Kidney epithelial cell (primary cell): ENCODE results near the gene UBE2Z. TPM values are rescaled to one million over a fixed set of nuclear protein-coding genes. Genes with fewer than 3 reads are reported as not detected.
"Not testable (repeated sequence)": the region's sequence is repeated elsewhere in the genome, so short reads cannot be mapped to it uniquely, and the experiment has no call there.

ENCODE experiments used
- DNase-seq: peaks from one replicate; pipeline ENCODE4 v3.0.0-alpha.2; 2010; ENCODE audit warnings: low read depth
- H3K27me3 ChIP-seq: 2 replicates; pipeline ENCODE4 v1.6.0; 2011; ENCODE audit warnings: low read length; ENCODE audit not compliant: control insufficient read depth, insufficient read depth
- H3K36me3 ChIP-seq: 2 replicates; pipeline ENCODE4 v1.5.1; 2011; ENCODE audit warnings: low read length; ENCODE audit not compliant: control insufficient read depth, insufficient read depth
- H3K4me3 ChIP-seq: 2 replicates; pipeline ENCODE4 v1.5.1; 2011; ENCODE audit warnings: low read depth, mild to moderate bottlenecking, control low read depth, low read length
- total RNA-seq: library from RNA; depleted of rRNA; stranded (reverse); fragments of >200 nt; gene quantifications from 2 replicates; pipeline ENCODE4 v1.2.3, GENCODE V29; 2015
- TF ChIP-seq, protein P1 (sequence below): IDR thresholded peaks from 2 replicates; pipeline ENCODE4 v1.5.1; 2011; ENCODE audit warnings: mild to moderate bottlenecking, moderate library complexity, low read length, control low read depth, inconsistent platforms; ENCODE audit not compliant: insufficient read depth, poor library complexity, severe bottlenecking

Gene UBE2Z
- total RNA-seq, 1 donor from 2014 or later = 118 TPM

- Histone ChIP-seq H3K36me3 (no peaks in the 10 kb centered on the region), H3K4me3 (no peak overlapping the region)
Observed at GRCh38 chr17:48871035-48871550, 37.1 kb upstream of the UBE2Z start.

DNA sequence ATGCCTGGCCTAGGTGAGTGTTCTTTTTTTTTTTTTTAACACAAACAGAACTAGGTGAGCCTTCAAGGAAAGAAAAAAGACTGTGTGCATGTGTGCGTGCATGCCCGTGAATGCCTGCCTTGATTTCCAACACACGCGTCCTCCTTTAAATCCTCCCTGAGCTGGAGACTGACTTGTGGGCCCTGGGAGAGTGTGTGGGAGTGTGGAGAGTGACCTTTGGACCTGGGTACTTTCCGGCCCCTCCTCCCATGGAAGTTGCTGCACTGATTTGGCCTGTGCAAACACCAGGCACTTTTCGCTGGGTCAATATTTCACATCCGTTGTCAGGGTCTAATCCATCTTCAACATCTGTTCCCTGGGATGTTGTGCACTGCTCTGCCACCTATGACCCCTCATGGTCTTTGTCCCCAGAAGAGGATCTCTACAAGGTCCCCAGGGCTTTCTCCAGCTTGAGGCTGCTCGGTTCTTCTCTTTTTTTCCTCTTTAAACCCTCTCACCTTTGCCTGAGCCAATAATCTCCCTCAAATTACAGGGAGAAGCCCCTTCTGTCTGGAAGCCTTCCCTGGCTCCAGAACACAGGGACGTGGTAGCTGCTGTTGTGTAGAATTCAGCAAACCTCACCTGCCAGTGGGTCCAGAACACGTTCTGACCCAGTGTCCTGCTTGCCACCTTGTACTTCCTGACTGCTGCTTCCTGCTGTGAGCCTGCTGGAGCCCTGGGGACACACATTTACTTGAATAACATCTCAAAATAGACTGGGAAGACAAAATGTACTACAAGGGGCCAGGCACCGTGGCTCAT lies 36.5 kb upstream of the UBE2Z start:
- no peak for DNase-seq
- peaks cover 3% of the 10 kb centered on the region for H3K27me3 ChIP-seq
- H3K4me3 ChIP-seq = no peak overlapping the region
- H3K36me3 ChIP-seq = no peaks in the 10 kb centered on the region
- TF ChIP-seq, protein P1, sequence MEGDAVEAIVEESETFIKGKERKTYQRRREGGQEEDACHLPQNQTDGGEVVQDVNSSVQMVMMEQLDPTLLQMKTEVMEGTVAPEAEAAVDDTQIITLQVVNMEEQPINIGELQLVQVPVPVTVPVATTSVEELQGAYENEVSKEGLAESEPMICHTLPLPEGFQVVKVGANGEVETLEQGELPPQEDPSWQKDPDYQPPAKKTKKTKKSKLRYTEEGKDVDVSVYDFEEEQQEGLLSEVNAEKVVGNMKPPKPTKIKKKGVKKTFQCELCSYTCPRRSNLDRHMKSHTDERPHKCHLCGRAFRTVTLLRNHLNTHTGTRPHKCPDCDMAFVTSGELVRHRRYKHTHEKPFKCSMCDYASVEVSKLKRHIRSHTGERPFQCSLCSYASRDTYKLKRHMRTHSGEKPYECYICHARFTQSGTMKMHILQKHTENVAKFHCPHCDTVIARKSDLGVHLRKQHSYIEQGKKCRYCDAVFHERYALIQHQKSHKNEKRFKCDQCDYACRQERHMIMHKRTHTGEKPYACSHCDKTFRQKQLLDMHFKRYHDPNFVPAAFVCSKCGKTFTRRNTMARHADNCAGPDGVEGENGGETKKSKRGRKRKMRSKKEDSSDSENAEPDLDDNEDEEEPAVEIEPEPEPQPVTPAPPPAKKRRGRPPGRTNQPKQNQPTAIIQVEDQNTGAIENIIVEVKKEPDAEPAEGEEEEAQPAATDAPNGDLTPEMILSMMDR = no peak

More at GRCh38 chr17:48871035-48871550, 37.1 kb upstream of the UBE2Z start:
- peaks cover 3% of the 10 kb centered on the region for H3K27me3 ChIP-seq
- no peak for DNase-seq
- TF ChIP-seq, protein P1 = no peak

DNA sequence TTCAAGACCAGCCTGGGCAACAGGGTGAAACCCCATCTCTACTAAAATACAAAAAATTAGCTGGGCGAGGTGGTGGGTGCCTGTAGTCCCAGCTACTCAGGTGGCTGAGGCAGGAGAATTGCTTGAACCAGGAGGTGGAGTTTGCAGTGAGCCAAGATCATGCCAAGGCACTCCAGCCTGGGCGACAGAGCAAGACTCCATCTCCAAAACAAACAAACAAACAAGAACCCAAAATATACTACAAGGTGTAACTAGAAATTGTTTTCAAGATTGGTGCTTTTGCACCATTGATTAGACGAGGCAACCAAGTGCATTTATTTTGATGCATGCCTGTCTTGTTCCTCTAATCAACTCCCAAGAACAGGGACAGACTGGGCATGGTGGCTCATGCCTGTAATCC lies 35.8 kb upstream of the UBE2Z start:
- not testable (repeated sequence) for DNase-seq, H3K4me3 ChIP-seq, H3K27me3 ChIP-seq, H3K36me3 ChIP-seq

DNA sequence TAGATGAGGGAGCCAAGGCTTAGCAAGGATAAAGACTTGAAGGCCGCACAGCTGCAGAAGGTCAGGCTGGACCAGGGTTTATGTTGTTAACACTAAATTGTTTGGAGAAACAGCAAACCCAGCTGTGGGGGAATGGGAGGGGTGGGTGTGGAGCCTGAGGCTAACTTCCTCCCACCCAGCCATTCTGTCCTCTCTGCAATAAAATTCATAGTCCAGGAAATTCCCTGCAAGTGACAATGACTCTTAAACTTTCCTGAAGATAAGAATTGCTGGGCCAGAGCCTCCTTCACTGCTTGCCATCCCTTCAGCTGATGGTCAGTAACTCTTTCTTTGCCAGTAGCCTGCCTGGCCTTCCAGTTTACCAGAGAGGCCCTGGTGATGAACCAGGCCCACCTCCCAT lies 35.0 kb upstream of the UBE2Z start:
- Histone ChIP-seq H3K27me3 (peaks cover 3% of the 10 kb centered on the region), H3K36me3 (no peaks in the 10 kb centered on the region), H3K4me3 (no peak overlapping the region)
- DNase-seq = no peak
- TF ChIP-seq, protein P1 = no peak

- Histone ChIP-seq H3K36me3 (no peaks in the 10 kb centered on the region), H3K27me3 (peaks cover 3% of the 10 kb centered on the region), H3K4me3 (no peak overlapping the region)
- no peak for DNase-seq
- TF ChIP-seq, protein P1 = no peak
Observed at GRCh38 chr17:48873696-48874443, 34.3 kb upstream of the UBE2Z start.
